Lung (tissue), 12 donors: ENCODE measurements around the gene CDC6. TPM values are rescaled to one million over a fixed set of nuclear protein-coding genes. Genes with fewer than 3 reads are reported as not detected.
A peak's percentile ranks its signal among the peaks of the same experiment; 100 is the strongest.

Source experiments
- ATAC-seq: fragments of 200-7000 bp; cut with Tn5 transposase; one replicate; pipeline ENCODE4 v1.9.1; 2020; ENCODE audit warnings: moderate number of reproducible peaks; ENCODE audit not compliant: insufficient read depth, low FRiP score
- DNase-seq, 3 donors: peaks; one replicate each; pipeline ENCODE4 v3.0.0-alpha.2; 2013 to 2017
- H3K27ac ChIP-seq, 2 donors: one replicate each; pipeline ENCODE4 v1.5.1; 2013; ENCODE audit warnings: mild to moderate bottlenecking in 2 of 2, moderate library complexity in 2 of 2, control low read depth in 1 of 2, inconsistent platforms in 1 of 2, low read depth in 1 of 2, low read length in 1 of 2
- H3K27me3 ChIP-seq, 3 donors: one replicate each; pipeline ENCODE4 v1.5.1; 2013; ENCODE audit warnings: low read length in 2 of 3; ENCODE audit not compliant: control insufficient read depth in 3 of 3, insufficient read depth in 3 of 3
- H3K36me3 ChIP-seq, 4 donors: one replicate each; pipeline ENCODE4 v1.5.1; 2013; ENCODE audit warnings: low read length in 4 of 4, mild to moderate bottlenecking in 1 of 4, moderate library complexity in 1 of 4; ENCODE audit not compliant: control insufficient read depth in 4 of 4, insufficient read depth in 4 of 4
- H3K4me1 ChIP-seq, 5 donors: one replicate each; pipeline ENCODE4 v1.5.1; 2013; ENCODE audit warnings: low read length in 5 of 5, mild to moderate bottlenecking in 2 of 5, moderate library complexity in 1 of 5; ENCODE audit not compliant: control insufficient read depth in 5 of 5, insufficient read depth in 5 of 5
- H3K4me3 ChIP-seq: one replicate; pipeline ENCODE4 v1.5.1; 2013; ENCODE audit warnings: mild to moderate bottlenecking, control low read depth, moderate library complexity
- H3K9ac ChIP-seq, 2 donors: one replicate each; pipeline ENCODE4 v1.5.1; 2013; ENCODE audit warnings: low read length in 2 of 2, control low read depth in 1 of 2; ENCODE audit not compliant: insufficient read depth in 1 of 2
- H3K9me3 ChIP-seq, 4 donors: one replicate each; pipeline ENCODE4 v1.5.1; 2013; ENCODE audit warnings: low read length in 3 of 4, mild to moderate bottlenecking in 1 of 4, moderate library complexity in 1 of 4; ENCODE audit not compliant: control insufficient read depth in 4 of 4, insufficient read depth in 3 of 4
- CTCF ChIP-seq: IDR thresholded peaks from 2 replicates; pipeline ENCODE4 v1.5.1; 2012; ENCODE audit warnings: mild to moderate bottlenecking; ENCODE audit errors: control extremely low read depth, extremely low read depth
- WGBS, 2 donors: extraction: QIAGEN DNeasy Blood & Tissue Kit; methylation state at CpG; one replicate each; pipeline ENCODE4 v1.1.7; 2013; 5-methylcytosine and 5-hydroxymethylcytosine counted together
- polyA plus RNA-seq, 2 donors: library from polyadenylated mRNA; stranded (reverse); fragments of 200-250 nt; gene quantifications; one replicate each; pipeline ENCODE4 v1.2.1, GENCODE V29; 2013
- total RNA-seq, 2 donors: library from RNA; depleted of rRNA in 1 of 2; stranded (reverse); fragments of >200 nt in 1 of 2; gene quantifications; one replicate each; pipeline ENCODE4 v1.2.1, GENCODE V29; 2014 to 2021
- donor health status: control.
- donor health status: control.
- donor health status: Bipolar disorder and iron deficiency.
- donor health status: healthy.
- donor health status: DM: yes; HTN: yes; CAD: no.

The CDC6 gene
- total and polyA plus RNA-seq, 4 donors: 3.3 to 6.0 (median 5.6) TPM

DNA sequence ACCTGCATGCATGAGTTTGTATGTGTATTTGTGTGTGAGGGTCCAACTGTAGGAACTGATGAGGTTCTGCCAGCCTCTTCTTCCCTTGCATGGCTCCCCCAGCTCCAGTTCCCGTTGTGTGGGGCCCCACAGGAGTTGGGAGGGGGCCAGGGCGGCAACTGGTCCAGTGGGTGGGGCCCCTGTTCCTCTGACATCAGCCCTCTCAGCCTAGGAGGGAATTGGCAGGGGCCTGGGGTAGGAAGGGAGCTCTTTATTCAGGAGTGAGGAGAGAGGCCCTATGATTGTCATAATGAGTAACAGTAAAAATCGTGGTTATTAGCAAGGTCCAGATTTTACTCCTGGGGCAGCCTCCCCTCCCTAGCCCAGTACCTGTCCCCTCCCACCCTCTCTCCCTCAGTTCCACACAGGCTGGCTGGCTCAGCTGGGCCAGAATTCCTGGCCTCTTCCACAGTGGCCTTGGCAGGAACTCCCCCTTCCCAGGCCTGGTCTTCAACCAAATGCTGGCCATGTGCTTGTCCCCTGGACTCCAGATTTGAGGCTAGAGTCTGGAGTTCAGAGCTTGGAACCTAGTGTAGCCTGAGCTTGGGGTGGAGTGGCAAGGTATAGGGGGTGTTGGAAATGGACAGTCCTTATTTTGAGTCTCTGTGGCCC lies 40.2 kb downstream of the CDC6 start:
- Histone ChIP-seq H3K36me3 (peaks cover 0 to 12% (median 5%) of the 10 kb centered on the region in 4 donors), H3K9ac (peak overlapping the region in 1 of 2 donors; percentile 23), H3K27ac (peak overlapping the region in 1 of 2 donors; percentile 86), H3K4me1 (peaks cover 49 to 83% (median 64%) of the 10 kb centered on the region in 5 donors), H3K4me3 (no peak overlapping the region), H3K27me3 (no peaks in the 10 kb centered on the region), H3K9me3 (no peaks in the 10 kb centered on the region)
- no peak for ATAC-seq
- DNase-seq: peak in 1 of 3 donors; percentile 15
- 5 to 7% methylated on average over 3 of the region's 3 CpGs for WGBS, 2 donors
- no peak for TF ChIP-seq CTCF

- Histone ChIP-seq H3K4me1 (peaks cover 49 to 80% (median 58%) of the 10 kb centered on the region in 5 donors), H3K27ac (peak overlapping the region in 1 of 2 donors; percentile 86), H3K9ac (peak overlapping the region in 1 of 2 donors; percentile 23), H3K27me3 (no peaks in the 10 kb centered on the region), H3K9me3 (no peaks in the 10 kb centered on the region), H3K36me3 (peaks cover 0 to 12% (median 5%) of the 10 kb centered on the region in 4 donors), H3K4me3 (no peak overlapping the region)
- 50 to 75% methylated on average over 2 of the region's 2 CpGs for WGBS, 2 donors
- TF ChIP-seq CTCF: no peak
- DNase-seq (no peak), ATAC-seq (no peak)
Measured at GRCh38 chr17:40328386-40328766, 40.7 kb downstream of the CDC6 start.

DNA sequence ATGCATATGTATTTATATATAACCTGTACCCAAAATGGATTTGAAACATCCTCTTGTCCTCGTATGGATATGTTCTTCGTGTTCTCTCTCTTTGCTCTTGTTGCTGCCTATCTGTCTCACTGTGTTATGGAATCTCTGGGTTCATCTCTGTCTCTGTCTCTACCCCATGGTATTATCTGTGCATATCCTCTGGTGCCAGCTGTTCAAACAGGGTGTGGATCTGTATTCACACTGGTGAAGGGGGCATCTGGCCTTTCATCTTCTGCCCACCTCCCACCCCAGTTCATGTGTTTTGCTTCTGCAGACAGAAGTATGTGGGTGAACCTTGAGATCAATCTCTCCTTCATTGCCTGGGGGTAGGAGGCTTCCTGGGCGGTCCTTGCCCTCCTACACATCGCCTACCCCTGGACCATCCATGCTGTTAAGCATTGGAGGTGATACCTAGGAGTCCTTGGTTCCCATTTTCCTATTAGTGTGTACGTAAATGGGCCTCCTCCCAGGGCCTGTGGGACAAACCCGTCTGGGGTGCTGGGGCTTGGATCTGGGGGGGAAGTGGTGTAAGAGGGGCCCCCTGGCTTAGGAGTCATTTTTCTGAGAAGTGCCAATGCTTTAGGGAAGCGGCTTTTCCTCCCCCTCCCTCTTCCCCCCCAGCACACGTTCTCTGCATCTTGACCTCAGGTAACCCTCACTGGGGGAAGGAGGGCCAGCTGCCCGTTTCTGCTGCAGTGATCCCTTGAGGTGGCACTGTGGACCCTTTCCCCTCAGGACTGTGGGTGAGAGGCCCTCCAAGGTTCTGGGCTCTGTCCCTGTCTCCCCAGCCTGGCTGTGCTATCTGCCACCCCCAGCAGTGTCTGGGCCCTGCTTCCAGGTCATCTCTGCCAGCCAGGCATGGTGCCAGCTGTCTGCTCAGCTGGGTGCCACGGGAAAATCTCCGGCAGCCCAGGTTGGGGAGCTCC lies 42.4 kb downstream of the CDC6 start:
- Histone ChIP-seq H3K36me3 (peaks cover 0 to 12% (median 7%) of the 10 kb centered on the region in 4 donors), H3K4me3 (no peak overlapping the region), H3K9me3 (no peaks in the 10 kb centered on the region), H3K9ac (peak overlapping the region in 1 of 2 donors; percentile 61), H3K27me3 (no peaks in the 10 kb centered on the region), H3K4me1 (peaks cover 48 to 79% (median 68%) of the 10 kb centered on the region in 5 donors), H3K27ac (peak overlapping the region; percentile 7 to 90)
- DNase-seq (peak; percentile 39 to 64 (median 46)), ATAC-seq (no peak)
- no peak for TF ChIP-seq CTCF
- 11 to 18% methylated on average over 11 of the region's 11 CpGs for WGBS, 2 donors
